ENCODE results near the gene IL4R.
"Not testable (repeated sequence)": the region's sequence is repeated elsewhere in the genome, so short reads cannot be mapped to it uniquely, and the experiment has no call there.

Gene IL4R

GRCh38 chr16:27408012-27408601 is 94.3 kb downstream of the IL4R start:
- no peak for DNase-seq

GRCh38 chr16:27408602-27409031 is 94.8 kb downstream of the IL4R start:
- no peak for DNase-seq

- not testable (repeated sequence) for DNase-seq
Measured at GRCh38 chr16:27409958-27410357, 96.2 kb downstream of the IL4R start.

GRCh38 chr16:27410761-27411160 is 97.0 kb downstream of the IL4R start:
- DNase-seq: no peak

- DNase-seq: no peak
Measured at GRCh38 chr16:27413956-27414355, 100.2 kb downstream of the IL4R start.
